ENCODE measurements around the gene PCDH9.

DNA sequence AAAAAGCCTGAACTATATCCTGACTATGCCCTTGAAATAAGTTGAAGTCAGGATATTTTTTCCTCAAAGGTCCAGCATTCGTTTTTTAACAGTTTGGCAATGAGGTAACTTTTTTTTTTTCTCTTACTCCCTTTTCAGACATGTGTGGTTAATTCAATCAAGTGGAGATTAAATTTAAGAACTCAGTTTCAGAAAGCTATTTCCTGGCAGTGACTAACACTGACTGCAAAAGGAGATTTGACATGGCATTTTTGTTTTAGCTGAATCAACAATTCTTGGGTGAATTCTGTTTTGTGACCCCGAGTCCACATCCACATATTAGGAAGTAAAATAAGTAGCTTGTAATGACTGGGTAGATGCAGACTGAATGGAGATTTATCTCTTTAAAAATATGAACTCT, 716.4 kb downstream of the PCDH9 start:
- TF ChIP-seq POLR2AphosphoS5 (IDR thresholded peaks at IDR 0.05; ENCODE audit: low read depth, low read length): no peak
- TF ChIP-seq TAF1 (IDR thresholded peaks at IDR 0.05; ENCODE audit: borderline replicate concordance, insufficient read depth, low read length): no peak
